Keratinocyte (primary cell): ENCODE measurements around the gene GCH1.

Source experiments
- EZH2 ChIP-seq: IDR thresholded peaks from one replicate; pipeline ENCODE4 v1.6.1; 2012; ENCODE audit warnings: inconsistent platforms, mild to moderate bottlenecking, low read length, moderate library complexity
- TF ChIP-seq, protein P1 (sequence below), 3 experiments: IDR thresholded peaks in 1 of 3; conservative IDR thresholded peaks in 1 of 3; optimal IDR thresholded peaks in 1 of 3; 2 replicates in 2 of 3; 3 replicates in 1 of 3; pipeline versions ENCODE3 to v1.5.1; 2011; ENCODE audit warnings: low read length in 3 of 3, mild to moderate bottlenecking in 3 of 3, moderate library complexity in 2 of 3, control low read depth in 1 of 3, inconsistent platforms in 1 of 3; ENCODE audit not compliant: insufficient read depth in 2 of 3; ENCODE audit errors: extremely low read depth in 1 of 3

DNA sequence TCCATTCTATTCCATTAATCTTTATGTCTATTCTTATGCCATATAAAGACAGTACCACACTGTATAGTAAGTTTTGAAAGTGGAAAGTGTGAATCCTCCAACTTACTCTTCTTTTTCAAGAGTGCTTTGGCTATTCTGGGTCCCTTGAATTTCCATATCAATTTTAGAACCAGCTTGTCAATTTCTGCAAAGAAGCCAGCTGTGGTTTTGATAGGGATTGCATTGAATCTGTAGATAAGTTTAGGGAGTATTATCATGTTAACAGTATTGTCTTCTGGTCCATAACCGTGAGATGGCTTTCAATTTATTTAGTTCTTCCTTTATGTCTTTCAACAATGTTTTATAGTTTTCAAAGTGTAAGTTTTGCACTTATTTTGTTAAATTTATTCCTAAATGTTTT is 34.2 kb upstream of the GCH1 start:
- no peak for TF ChIP-seq EZH2
- TF ChIP-seq, protein P1, sequence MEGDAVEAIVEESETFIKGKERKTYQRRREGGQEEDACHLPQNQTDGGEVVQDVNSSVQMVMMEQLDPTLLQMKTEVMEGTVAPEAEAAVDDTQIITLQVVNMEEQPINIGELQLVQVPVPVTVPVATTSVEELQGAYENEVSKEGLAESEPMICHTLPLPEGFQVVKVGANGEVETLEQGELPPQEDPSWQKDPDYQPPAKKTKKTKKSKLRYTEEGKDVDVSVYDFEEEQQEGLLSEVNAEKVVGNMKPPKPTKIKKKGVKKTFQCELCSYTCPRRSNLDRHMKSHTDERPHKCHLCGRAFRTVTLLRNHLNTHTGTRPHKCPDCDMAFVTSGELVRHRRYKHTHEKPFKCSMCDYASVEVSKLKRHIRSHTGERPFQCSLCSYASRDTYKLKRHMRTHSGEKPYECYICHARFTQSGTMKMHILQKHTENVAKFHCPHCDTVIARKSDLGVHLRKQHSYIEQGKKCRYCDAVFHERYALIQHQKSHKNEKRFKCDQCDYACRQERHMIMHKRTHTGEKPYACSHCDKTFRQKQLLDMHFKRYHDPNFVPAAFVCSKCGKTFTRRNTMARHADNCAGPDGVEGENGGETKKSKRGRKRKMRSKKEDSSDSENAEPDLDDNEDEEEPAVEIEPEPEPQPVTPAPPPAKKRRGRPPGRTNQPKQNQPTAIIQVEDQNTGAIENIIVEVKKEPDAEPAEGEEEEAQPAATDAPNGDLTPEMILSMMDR (optimal IDR thresholded peaks at IDR 0.05 in 1 of 3, IDR thresholded peaks at IDR 0.05 in 1 of 3, conservative IDR thresholded peaks at IDR 0.05 in 1 of 3; ENCODE audit: extremely low read depth in 1 of 3, insufficient read depth in 2 of 3, low read length in 3 of 3): no peak
